Activated T-cell treated with anti-CD3 and anti-CD28 coated beads, Interleukin-2, amount 50 U/mL, for 4 hours (primary cell): Measurements from ENCODE around the gene PM20D1. TPM values are rescaled to one million over a fixed set of nuclear protein-coding genes. Genes with fewer than 3 reads are reported as not detected.

Source experiments
- ATAC-seq, 2 donors: fragments of 200-7000 bp; cut with Tn5 transposase; one replicate each; pipeline ENCODE4 v1.10.0; 2021
- DNase-seq: peaks from one replicate; pipeline ENCODE4 v3.0.0-alpha.2; 2020
- H3K27me3 Mint-ChIP-seq: one replicate; pipeline ENCODE4 v1.8.0; 2021; ENCODE audit warnings: low read depth, mixed read lengths
- H3K36me3 Mint-ChIP-seq: one replicate; pipeline ENCODE4 v1.8.0; 2022; ENCODE audit warnings: mixed read lengths; ENCODE audit not compliant: insufficient read depth
- H3K4me1 Mint-ChIP-seq: one replicate; pipeline ENCODE4 v1.8.0; 2021; ENCODE audit warnings: low read depth, mixed read lengths
- H3K4me3 Mint-ChIP-seq: one replicate; pipeline ENCODE4 v1.8.0; 2021; ENCODE audit warnings: mild to moderate bottlenecking, moderate library complexity, mixed read lengths
- H3K9me3 Mint-ChIP-seq: one replicate; pipeline ENCODE4 v1.8.0; 2021; ENCODE audit warnings: mixed read lengths
- total RNA-seq, 3 donors: library from RNA; stranded (reverse); gene quantifications; one replicate each; pipeline ENCODE4 v1.2.1, GENCODE V29; 2021

The PM20D1 gene
- total RNA-seq, 3 donors from 2014 or later = 0.20 to 0.24 TPM; not detected in 1

- peaks cover 7% of the 10 kb centered on the region for H3K4me1 Mint-ChIP-seq
- H3K9me3 Mint-ChIP-seq = no peaks in the 10 kb centered on the region
- peaks cover 2% of the 10 kb centered on the region for H3K36me3 Mint-ChIP-seq
- no peak overlapping the region for H3K4me3 Mint-ChIP-seq
- DNase-seq = no peak
- no peaks in the 10 kb centered on the region for H3K27me3 Mint-ChIP-seq
- no peak for ATAC-seq
These were observed 64.5 kb downstream of the PM20D1 start for GRCh38 chr1:205785446-205785845.

- Mint-ChIP-seq H3K4me1 (peaks cover 7% of the 10 kb centered on the region), H3K27me3 (no peaks in the 10 kb centered on the region), H3K36me3 (no peaks in the 10 kb centered on the region), H3K9me3 (no peaks in the 10 kb centered on the region), H3K4me3 (no peak overlapping the region)
- DNase-seq (no peak), ATAC-seq (no peak)
These were observed 66.0 kb downstream of the PM20D1 start for GRCh38 chr1:205783904-205784303.

- H3K36me3 Mint-ChIP-seq = no peaks in the 10 kb centered on the region
- H3K4me1 Mint-ChIP-seq = peaks cover 7% of the 10 kb centered on the region
- H3K9me3 Mint-ChIP-seq = no peaks in the 10 kb centered on the region
- DNase-seq (no peak), ATAC-seq (no peak)
- no peaks in the 10 kb centered on the region for H3K27me3 Mint-ChIP-seq
- H3K4me3 Mint-ChIP-seq = no peak overlapping the region
These were observed 66.5 kb downstream of the PM20D1 start for GRCh38 chr1:205783433-205783795.

GRCh38 chr1:205782627-205783432 is 67.1 kb downstream of the PM20D1 start:
- ATAC-seq = no peak
- Mint-ChIP-seq H3K9me3 (no peaks in the 10 kb centered on the region), H3K4me1 (peaks cover 7% of the 10 kb centered on the region), H3K27me3 (no peaks in the 10 kb centered on the region), H3K4me3 (no peak overlapping the region), H3K36me3 (no peaks in the 10 kb centered on the region)
- DNase-seq = no peak

GRCh38 chr1:205780335-205780734 is 69.6 kb downstream of the PM20D1 start:
- H3K9me3 Mint-ChIP-seq = no peaks in the 10 kb centered on the region
- no peak for DNase-seq
- no peak for ATAC-seq
- no peak overlapping the region for H3K4me3 Mint-ChIP-seq
- H3K36me3 Mint-ChIP-seq = no peaks in the 10 kb centered on the region
- H3K4me1 Mint-ChIP-seq = peaks cover 22% of the 10 kb centered on the region
- no peaks in the 10 kb centered on the region for H3K27me3 Mint-ChIP-seq

Other genes with a start within 250 kb of the PM20D1 start
- 100 to 1,000 TPM in 2 of 3 donors, 10 to 100 TPM in 1; 90.7 to 103 (median 101) TPM for gene ELK4, start 218.1 kb downstream of the PM20D1 start, total RNA-seq
- gene SLC45A3, start 169.6 kb downstream of the PM20D1 start, total RNA-seq = 1 to 10 TPM in 2 of 3 donors, under 1 TPM in 1; 0.34 to 1.4 (median 1.1) TPM
- gene NUCKS1, start 100.0 kb downstream of the PM20D1 start, total RNA-seq = 100 to 1,000 TPM in 1 of 3 donors, 10 to 100 TPM in 2; 84.5 to 107 (median 93.4) TPM
- gene RAB29, start 74.7 kb downstream of the PM20D1 start, total RNA-seq = 10 to 100 TPM; 14.6 to 23.0 (median 19.0) TPM
- 10 to 100 TPM; 32.2 to 36.6 (median 32.4) TPM for gene SLC41A1, start 36.9 kb downstream of the PM20D1 start, total RNA-seq
- not detected for gene SLC26A9, start 93.3 kb upstream of the PM20D1 start, total RNA-seq
- gene RAB7B, start 153.3 kb upstream of the PM20D1 start, total RNA-seq = under 1 TPM in 2 of 3 donors, not detected in 1; 0.05 to 0.24 TPM
- gene CTSE, start 173.8 kb upstream of the PM20D1 start, total RNA-seq = under 1 TPM in 1 of 3 donors, not detected in 2; 0.32 TPM
- gene RHEX, start 203.0 kb upstream of the PM20D1 start, total RNA-seq = not detected